WTC11 (cell line): ENCODE results near the gene C9orf50. TPM values are rescaled to one million over a fixed set of nuclear protein-coding genes. Genes with fewer than 3 reads are reported as not detected.

Source experiments
- ATAC-seq: fragments of 200-7000 bp; cut with Tn5 transposase; 2 replicates; pipeline ENCODE4 v1.10.0; 2021; ENCODE audit warnings: mild to moderate bottlenecking, moderate library complexity
- CTCF ChIA-PET: fragments of 300-600 bp; sonication (Branson Sonifier 250); formaldehyde crosslinking; loops from one replicate; lab custom pipeline; 2021; ENCODE audit warnings: antibody characterized with exemption; lab: Charles Lee
- POLR2A ChIA-PET: fragments of 350-600 bp; sonication (Branson Sonifier 250); formaldehyde crosslinking; loops from one replicate; lab custom pipeline; 2021; ENCODE audit warnings: antibody characterized with exemption; lab: Charles Lee
- DNase-seq: peaks from one replicate; pipeline ENCODE4 v3.0.0; 2021; ENCODE audit warnings: low spot score
- H3K27ac Mint-ChIP-seq: 2 replicates; pipeline ENCODE4 v1.8.0; 2021; ENCODE audit warnings: mixed read lengths
- H3K27me3 Mint-ChIP-seq: 2 replicates; pipeline ENCODE4 v1.8.0; 2021; ENCODE audit warnings: low read depth, mild to moderate bottlenecking, moderate library complexity, mixed read lengths
- H3K36me3 Mint-ChIP-seq: 2 replicates; pipeline ENCODE4 v1.8.0; 2021; ENCODE audit warnings: mixed read lengths
- H3K4me1 Mint-ChIP-seq: 2 replicates; pipeline ENCODE4 v1.8.0; 2022; ENCODE audit warnings: mixed read lengths
- H3K4me3 Mint-ChIP-seq: 2 replicates; pipeline ENCODE4 v1.8.0; 2021; ENCODE audit warnings: mild to moderate bottlenecking, moderate library complexity, mixed read lengths
- H3K9me3 Mint-ChIP-seq: 2 replicates; pipeline ENCODE4 v1.8.0; 2021; ENCODE audit warnings: mixed read lengths
- GTF2I ChIP-seq: fragments of 250-450 bp; sonication (Bioruptor Pico); conservative IDR thresholded peaks from 2 replicates; pipeline ENCODE4 v1.4.0; 2021; ENCODE audit warnings: mild to moderate bottlenecking
- HMGA2 ChIP-seq: fragments of 250-450 bp; sonication (Bioruptor Pico); IDR thresholded peaks from 2 replicates; pipeline ENCODE4 v1.4.0; 2021; ENCODE audit warnings: mild to moderate bottlenecking, moderate library complexity
- KAT7 ChIP-seq: sonication (generic); formaldehyde crosslinking; IDR thresholded peaks from 2 replicates; pipeline ENCODE4 v1.8.1; 2023; ENCODE audit warnings: missing genetic modification reagents, mild to moderate bottlenecking, borderline replicate concordance
- NFATC4 ChIP-seq: fragments of 250-450 bp; sonication (Bioruptor Pico); IDR thresholded peaks from 2 replicates; pipeline ENCODE4 v1.9.0; 2021; ENCODE audit warnings: mild to moderate bottlenecking
- NFYB ChIP-seq: sonication (generic); formaldehyde crosslinking; conservative IDR thresholded peaks from 2 replicates; pipeline ENCODE4 v1.8.0; 2022; ENCODE audit warnings: low read depth, missing genetic modification reagents
- RELA ChIP-seq: sonication (generic); formaldehyde crosslinking; IDR thresholded peaks from 2 replicates; pipeline ENCODE4 v1.8.1; 2022; ENCODE audit warnings: missing genetic modification reagents, mild to moderate bottlenecking, borderline replicate concordance
- ZNF219 ChIP-seq: sonication (generic); formaldehyde crosslinking; IDR thresholded peaks from 2 replicates; pipeline ENCODE4 v1.8.0; 2023; ENCODE audit warnings: missing genetic modification reagents, mild to moderate bottlenecking, borderline replicate concordance
- ZNF317 ChIP-seq: sonication (generic); formaldehyde crosslinking; IDR thresholded peaks from 2 replicates; pipeline ENCODE4 v1.8.1; 2023; ENCODE audit warnings: low read depth, mild to moderate bottlenecking, moderate library complexity, missing genetic modification reagents, borderline replicate concordance
- ZNF671 ChIP-seq: fragments of 250-450 bp; sonication (Bioruptor Pico); IDR thresholded peaks from 2 replicates; pipeline ENCODE4 v1.8.0; 2021; ENCODE audit warnings: mild to moderate bottlenecking
- total RNA-seq: library from RNA; stranded (reverse); gene quantifications from 3 replicates; pipeline ENCODE4 v1.2.3, GENCODE V29; 2021
- TF ChIP-seq, protein P1 (sequence below): sonication (generic); formaldehyde crosslinking; IDR thresholded peaks from 2 replicates; pipeline ENCODE4 v1.8.0; 2022; ENCODE audit warnings: mild to moderate bottlenecking, missing genetic modification reagents
- TF ChIP-seq, protein P2 (sequence below): fragments of 250-450 bp; sonication (Bioruptor Pico); IDR thresholded peaks from 2 replicates; pipeline ENCODE4 v1.8.0; 2021; ENCODE audit warnings: mild to moderate bottlenecking
- TF ChIP-seq, protein P3 (sequence below): sonication (generic); formaldehyde crosslinking; IDR thresholded peaks from 2 replicates; pipeline ENCODE4 v1.8.1; 2023; ENCODE audit warnings: mild to moderate bottlenecking, missing genetic modification reagents, borderline replicate concordance
- TF ChIP-seq, protein P4 (sequence below): fragments of 250-450 bp; sonication (Bioruptor Pico); conservative IDR thresholded peaks from 2 replicates; pipeline ENCODE4 v1.9.0; 2021; ENCODE audit warnings: mild to moderate bottlenecking
- TF ChIP-seq, protein P5 (sequence below): sonication (generic); formaldehyde crosslinking; IDR thresholded peaks from 2 replicates; pipeline ENCODE4 v1.8.1; 2022; ENCODE audit warnings: mild to moderate bottlenecking, missing genetic modification reagents, moderate library complexity, borderline replicate concordance
- TF ChIP-seq, protein P6 (sequence below): sonication (generic); formaldehyde crosslinking; IDR thresholded peaks from 2 replicates; pipeline ENCODE4 v1.8.1; 2023; ENCODE audit warnings: mild to moderate bottlenecking, missing genetic modification reagents, moderate library complexity
- TF ChIP-seq, protein P7 (sequence below): sonication (generic); formaldehyde crosslinking; IDR thresholded peaks from 2 replicates; pipeline ENCODE4 v1.8.1; 2023; ENCODE audit warnings: mild to moderate bottlenecking, missing genetic modification reagents
- TF ChIP-seq, protein P8 (sequence below): sonication (generic); formaldehyde crosslinking; IDR thresholded peaks from 2 replicates; pipeline ENCODE4 v1.8.1; 2023; ENCODE audit warnings: mild to moderate bottlenecking, missing genetic modification reagents
- TF ChIP-seq, protein P9 (sequence below): fragments of 250-450 bp; sonication (Bioruptor Pico); IDR thresholded peaks from 2 replicates; pipeline ENCODE4 v1.9.0; 2021; ENCODE audit warnings: moderate library complexity, mild to moderate bottlenecking, inconsistent platforms, borderline replicate concordance

The C9orf50 gene
- total RNA-seq, 1 experiment from 2014 or later: 0.11 TPM

DNA sequence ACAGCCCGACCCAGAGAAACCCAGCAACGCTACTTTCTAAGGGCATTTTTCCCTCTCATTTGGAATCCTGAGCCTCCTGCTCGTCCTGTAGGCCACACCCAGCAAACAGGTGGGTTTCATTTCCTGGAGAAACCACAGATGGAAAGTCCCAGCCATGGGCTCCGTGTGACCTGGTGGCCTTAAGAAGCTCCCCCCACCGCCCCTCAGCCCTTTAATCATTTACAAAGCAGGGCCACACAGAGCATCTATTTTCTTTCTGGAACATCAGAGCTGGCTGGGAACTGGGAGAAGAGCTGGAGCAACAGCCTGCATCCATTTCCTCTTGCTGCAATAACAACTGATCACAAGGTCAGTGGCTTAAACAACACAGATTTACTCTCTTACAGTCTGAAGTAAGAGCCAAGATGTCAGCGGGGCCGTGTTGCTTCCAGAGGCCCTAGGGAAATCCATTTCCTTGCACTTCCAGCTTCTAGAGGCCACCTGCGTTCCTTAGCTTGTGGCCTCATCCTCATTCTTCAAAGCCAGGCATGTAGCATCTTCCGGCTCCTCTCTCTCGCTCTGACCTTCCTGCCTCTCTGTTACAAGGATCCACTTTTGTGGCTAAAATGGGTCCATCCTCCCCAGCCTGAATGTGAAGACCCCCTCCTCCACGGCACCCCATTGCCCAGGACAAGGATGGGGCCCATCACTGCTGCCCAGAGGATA is 40.5 kb downstream of the C9orf50 start (continued):
- TF ChIP-seq, protein P1, sequence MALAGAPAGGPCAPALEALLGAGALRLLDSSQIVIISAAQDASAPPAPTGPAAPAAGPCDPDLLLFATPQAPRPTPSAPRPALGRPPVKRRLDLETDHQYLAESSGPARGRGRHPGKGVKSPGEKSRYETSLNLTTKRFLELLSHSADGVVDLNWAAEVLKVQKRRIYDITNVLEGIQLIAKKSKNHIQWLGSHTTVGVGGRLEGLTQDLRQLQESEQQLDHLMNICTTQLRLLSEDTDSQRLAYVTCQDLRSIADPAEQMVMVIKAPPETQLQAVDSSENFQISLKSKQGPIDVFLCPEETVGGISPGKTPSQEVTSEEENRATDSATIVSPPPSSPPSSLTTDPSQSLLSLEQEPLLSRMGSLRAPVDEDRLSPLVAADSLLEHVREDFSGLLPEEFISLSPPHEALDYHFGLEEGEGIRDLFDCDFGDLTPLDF (CRISPR knock-in tag): no peak

DNA sequence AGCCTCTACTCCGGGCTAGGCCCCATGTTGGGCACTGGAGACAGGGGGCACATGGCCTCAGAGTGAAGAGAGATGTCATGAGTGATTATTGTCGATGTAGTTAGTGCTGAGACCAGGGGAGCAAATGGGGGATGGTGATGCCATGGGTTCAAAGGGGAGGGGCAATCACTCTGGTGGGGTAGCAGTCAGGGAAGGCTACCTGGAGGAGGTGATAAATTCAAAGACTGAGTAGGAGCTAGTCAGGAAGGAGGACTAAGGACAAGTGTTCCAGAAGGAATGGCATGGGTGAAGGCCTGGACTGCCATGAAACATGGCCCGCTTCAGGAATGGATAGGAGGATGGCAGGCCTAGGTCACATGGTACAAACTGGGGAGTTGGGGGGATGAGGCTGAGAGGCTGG is 41.6 kb downstream of the C9orf50 start:
- H3K4me1 Mint-ChIP-seq: peaks cover 11% of the 10 kb centered on the region
- H3K4me3 Mint-ChIP-seq: no peak overlapping the region
- H3K27me3 Mint-ChIP-seq: peaks cover 7% of the 10 kb centered on the region; the same call in 1 of the 2 replicates
- H3K9me3 Mint-ChIP-seq: 0 out of 2 replicates have a peak, but pooled peaks cover 2% of the 10 kb centered on the region
- POLR2A ChIA-PET: no interaction called here
- no peak for ATAC-seq
- no peak for DNase-seq
- no peak overlapping the region for H3K27ac Mint-ChIP-seq
- no peaks in the 10 kb centered on the region for H3K36me3 Mint-ChIP-seq
- CTCF ChIA-PET: interaction anchor here (0.8 to 1.0 kb wide), 2 partner anchors 7 to 397 kb away, joined by 3 to 4 read pairs; no protein-coding TSS in a partner anchor
- no peak for TF ChIP-seq ZNF219 (CRISPR knock-in tag)
- TF ChIP-seq NFATC4 (CRISPR knock-in tag): no peak
- TF ChIP-seq, protein P2, sequence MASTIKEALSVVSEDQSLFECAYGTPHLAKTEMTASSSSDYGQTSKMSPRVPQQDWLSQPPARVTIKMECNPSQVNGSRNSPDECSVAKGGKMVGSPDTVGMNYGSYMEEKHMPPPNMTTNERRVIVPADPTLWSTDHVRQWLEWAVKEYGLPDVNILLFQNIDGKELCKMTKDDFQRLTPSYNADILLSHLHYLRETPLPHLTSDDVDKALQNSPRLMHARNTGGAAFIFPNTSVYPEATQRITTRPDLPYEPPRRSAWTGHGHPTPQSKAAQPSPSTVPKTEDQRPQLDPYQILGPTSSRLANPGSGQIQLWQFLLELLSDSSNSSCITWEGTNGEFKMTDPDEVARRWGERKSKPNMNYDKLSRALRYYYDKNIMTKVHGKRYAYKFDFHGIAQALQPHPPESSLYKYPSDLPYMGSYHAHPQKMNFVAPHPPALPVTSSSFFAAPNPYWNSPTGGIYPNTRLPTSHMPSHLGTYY (CRISPR knock-in tag): no peak
- no peak for TF ChIP-seq NFYB (CRISPR knock-in tag)
- TF ChIP-seq, protein P3, sequence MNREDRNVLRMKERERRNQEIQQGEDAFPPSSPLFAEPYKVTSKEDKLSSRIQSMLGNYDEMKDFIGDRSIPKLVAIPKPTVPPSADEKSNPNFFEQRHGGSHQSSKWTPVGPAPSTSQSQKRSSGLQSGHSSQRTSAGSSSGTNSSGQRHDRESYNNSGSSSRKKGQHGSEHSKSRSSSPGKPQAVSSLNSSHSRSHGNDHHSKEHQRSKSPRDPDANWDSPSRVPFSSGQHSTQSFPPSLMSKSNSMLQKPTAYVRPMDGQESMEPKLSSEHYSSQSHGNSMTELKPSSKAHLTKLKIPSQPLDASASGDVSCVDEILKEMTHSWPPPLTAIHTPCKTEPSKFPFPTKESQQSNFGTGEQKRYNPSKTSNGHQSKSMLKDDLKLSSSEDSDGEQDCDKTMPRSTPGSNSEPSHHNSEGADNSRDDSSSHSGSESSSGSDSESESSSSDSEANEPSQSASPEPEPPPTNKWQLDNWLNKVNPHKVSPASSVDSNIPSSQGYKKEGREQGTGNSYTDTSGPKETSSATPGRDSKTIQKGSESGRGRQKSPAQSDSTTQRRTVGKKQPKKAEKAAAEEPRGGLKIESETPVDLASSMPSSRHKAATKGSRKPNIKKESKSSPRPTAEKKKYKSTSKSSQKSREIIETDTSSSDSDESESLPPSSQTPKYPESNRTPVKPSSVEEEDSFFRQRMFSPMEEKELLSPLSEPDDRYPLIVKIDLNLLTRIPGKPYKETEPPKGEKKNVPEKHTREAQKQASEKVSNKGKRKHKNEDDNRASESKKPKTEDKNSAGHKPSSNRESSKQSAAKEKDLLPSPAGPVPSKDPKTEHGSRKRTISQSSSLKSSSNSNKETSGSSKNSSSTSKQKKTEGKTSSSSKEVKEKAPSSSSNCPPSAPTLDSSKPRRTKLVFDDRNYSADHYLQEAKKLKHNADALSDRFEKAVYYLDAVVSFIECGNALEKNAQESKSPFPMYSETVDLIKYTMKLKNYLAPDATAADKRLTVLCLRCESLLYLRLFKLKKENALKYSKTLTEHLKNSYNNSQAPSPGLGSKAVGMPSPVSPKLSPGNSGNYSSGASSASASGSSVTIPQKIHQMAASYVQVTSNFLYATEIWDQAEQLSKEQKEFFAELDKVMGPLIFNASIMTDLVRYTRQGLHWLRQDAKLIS (CRISPR knock-in tag): no peak
- TF ChIP-seq, protein P1 (CRISPR knock-in tag): no peak
- no peak for TF ChIP-seq HMGA2
- TF ChIP-seq RELA (CRISPR knock-in tag): no peak
- TF ChIP-seq ZNF671 (CRISPR knock-in tag): no peak
- TF ChIP-seq GTF2I (CRISPR knock-in tag): no peak
- TF ChIP-seq, protein P4, sequence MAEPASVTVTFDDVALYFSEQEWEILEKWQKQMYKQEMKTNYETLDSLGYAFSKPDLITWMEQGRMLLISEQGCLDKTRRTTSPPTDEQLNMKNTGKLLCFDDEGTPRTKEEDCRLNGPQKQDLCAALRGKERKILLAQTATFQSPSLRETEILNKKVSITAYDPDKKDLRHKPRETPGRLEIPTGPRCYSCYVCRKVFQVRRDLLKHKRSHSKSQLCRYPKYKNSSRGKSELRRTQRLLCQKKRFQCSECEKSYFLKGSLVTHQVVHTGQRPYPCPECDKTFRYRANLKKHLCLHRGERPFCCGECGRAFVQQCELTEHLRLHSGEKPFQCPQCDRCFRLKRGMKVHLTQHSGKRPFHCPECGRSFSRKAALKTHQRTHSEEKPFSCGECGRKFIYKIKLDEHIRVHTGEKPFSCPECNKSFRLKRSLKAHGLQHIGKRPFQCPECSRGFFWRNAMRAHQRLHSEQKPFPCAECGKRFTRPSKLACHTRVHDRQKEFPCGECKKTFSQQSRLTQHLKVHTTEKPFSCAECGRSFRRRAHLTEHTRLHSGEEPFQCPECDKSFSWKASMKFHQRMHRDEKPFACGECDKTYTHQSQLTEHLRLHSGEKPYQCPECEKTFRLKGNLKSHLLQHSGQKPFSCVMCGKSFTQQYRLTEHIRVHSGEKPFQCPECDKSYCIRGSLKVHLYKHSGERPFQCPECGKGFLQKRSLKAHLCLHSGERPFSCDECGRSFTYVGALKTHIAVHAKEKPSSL (CRISPR knock-in tag): no peak
- TF ChIP-seq, protein P5, sequence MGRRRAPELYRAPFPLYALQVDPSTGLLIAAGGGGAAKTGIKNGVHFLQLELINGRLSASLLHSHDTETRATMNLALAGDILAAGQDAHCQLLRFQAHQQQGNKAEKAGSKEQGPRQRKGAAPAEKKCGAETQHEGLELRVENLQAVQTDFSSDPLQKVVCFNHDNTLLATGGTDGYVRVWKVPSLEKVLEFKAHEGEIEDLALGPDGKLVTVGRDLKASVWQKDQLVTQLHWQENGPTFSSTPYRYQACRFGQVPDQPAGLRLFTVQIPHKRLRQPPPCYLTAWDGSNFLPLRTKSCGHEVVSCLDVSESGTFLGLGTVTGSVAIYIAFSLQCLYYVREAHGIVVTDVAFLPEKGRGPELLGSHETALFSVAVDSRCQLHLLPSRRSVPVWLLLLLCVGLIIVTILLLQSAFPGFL: no peak
- no peak for TF ChIP-seq KAT7
- TF ChIP-seq, protein P6, sequence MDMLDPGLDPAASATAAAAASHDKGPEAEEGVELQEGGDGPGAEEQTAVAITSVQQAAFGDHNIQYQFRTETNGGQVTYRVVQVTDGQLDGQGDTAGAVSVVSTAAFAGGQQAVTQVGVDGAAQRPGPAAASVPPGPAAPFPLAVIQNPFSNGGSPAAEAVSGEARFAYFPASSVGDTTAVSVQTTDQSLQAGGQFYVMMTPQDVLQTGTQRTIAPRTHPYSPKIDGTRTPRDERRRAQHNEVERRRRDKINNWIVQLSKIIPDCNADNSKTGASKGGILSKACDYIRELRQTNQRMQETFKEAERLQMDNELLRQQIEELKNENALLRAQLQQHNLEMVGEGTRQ (CRISPR knock-in tag): no peak
- TF ChIP-seq ZNF317 (CRISPR knock-in tag): no peak
- TF ChIP-seq, protein P7, sequence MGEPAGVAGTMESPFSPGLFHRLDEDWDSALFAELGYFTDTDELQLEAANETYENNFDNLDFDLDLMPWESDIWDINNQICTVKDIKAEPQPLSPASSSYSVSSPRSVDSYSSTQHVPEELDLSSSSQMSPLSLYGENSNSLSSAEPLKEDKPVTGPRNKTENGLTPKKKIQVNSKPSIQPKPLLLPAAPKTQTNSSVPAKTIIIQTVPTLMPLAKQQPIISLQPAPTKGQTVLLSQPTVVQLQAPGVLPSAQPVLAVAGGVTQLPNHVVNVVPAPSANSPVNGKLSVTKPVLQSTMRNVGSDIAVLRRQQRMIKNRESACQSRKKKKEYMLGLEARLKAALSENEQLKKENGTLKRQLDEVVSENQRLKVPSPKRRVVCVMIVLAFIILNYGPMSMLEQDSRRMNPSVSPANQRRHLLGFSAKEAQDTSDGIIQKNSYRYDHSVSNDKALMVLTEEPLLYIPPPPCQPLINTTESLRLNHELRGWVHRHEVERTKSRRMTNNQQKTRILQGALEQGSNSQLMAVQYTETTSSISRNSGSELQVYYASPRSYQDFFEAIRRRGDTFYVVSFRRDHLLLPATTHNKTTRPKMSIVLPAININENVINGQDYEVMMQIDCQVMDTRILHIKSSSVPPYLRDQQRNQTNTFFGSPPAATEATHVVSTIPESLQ: no peak
- TF ChIP-seq, protein P8, sequence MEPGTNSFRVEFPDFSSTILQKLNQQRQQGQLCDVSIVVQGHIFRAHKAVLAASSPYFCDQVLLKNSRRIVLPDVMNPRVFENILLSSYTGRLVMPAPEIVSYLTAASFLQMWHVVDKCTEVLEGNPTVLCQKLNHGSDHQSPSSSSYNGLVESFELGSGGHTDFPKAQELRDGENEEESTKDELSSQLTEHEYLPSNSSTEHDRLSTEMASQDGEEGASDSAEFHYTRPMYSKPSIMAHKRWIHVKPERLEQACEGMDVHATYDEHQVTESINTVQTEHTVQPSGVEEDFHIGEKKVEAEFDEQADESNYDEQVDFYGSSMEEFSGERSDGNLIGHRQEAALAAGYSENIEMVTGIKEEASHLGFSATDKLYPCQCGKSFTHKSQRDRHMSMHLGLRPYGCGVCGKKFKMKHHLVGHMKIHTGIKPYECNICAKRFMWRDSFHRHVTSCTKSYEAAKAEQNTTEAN (CRISPR knock-in tag): no peak
- TF ChIP-seq, protein P9, sequence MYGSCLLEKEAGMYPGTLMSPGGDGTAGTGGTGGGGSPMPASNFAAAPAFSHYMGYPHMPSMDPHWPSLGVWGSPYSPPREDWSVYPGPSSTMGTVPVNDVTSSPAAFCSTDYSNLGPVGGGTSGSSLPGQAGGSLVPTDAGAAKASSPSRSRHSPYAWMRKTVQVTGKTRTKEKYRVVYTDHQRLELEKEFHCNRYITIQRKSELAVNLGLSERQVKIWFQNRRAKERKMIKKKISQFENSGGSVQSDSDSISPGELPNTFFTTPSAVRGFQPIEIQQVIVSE (CRISPR knock-in tag): no peak
